K562 (cell line): ENCODE measurements around the gene KRTAP3-2. TPM values are rescaled to one million over a fixed set of nuclear protein-coding genes. Genes with fewer than 3 reads are reported as not detected.

Experiments used
- BRF2 ChIP-seq: IDR thresholded peaks from 3 replicates; pipeline ENCODE4 v1.6.1; 2011; ENCODE audit warnings: borderline replicate concordance, mild to moderate bottlenecking; ENCODE audit not compliant: insufficient read length, insufficient read depth
- CLOCK ChIP-seq: fragments of 250-450 bp; sonication (Bioruptor Pico); IDR thresholded peaks from 2 replicates; pipeline ENCODE4 v1.4.0; 2020; ENCODE audit warnings: mild to moderate bottlenecking, moderate library complexity, borderline replicate concordance
- GATA2 ChIP-seq: sonication (generic); formaldehyde crosslinking; IDR thresholded peaks from 2 replicates; pipeline ENCODE4 v1.4.0; 2020; ENCODE audit warnings: mild to moderate bottlenecking, missing genetic modification reagents
- MTA1 ChIP-seq: fragments of 450-650 bp; IDR thresholded peaks from 2 replicates; pipeline ENCODE4 v1.6.1; 2017; ENCODE audit warnings: borderline replicate concordance
- NR4A1 ChIP-seq, 2 experiments: fragments of 250-450 bp in 1 of 2; fragments of 450-650 bp in 1 of 2; sonication (Bioruptor Pico) in 1 of 2; IDR thresholded peaks; 2 replicates each; pipeline versions ENCODE4 v1.4.0 to v1.6.1; 2016 to 2020; ENCODE audit warnings: mild to moderate bottlenecking in 2 of 2, missing compliant biosample characterization in 1 of 2, missing genetic modification characterization in 1 of 2, moderate library complexity in 1 of 2
- PCBP1 ChIP-seq: fragments of 200-400 bp; formaldehyde crosslinking; IDR thresholded peaks from 2 replicates; pipeline ENCODE4 v1.6.1; 2018; ENCODE audit warnings: mild to moderate bottlenecking, low read depth, low read length; ENCODE audit not compliant: poor library complexity, severe bottlenecking
- POLR2A ChIP-seq: fragments of 450-650 bp; conservative IDR thresholded peaks from 2 replicates; pipeline ENCODE4 v1.6.1; 2016
- polyA plus RNA-seq, 8 experiments: library from polyadenylated mRNA; depleted of rRNA in 4 of 8; stranded (reverse) in 5 of 8; unstranded in 3 of 8; fragments of >200 nt; fragmentation: Nextera tagmentation in 2 of 8; fragmentation: Illumina TruSeq in 1 of 8; extraction: Ambion mirVana in 2 of 8; extraction: Trizol in 1 of 8; gene quantifications; 2 replicates each; pipeline versions ENCODE4 v1.2.1 to v1.2.3, GENCODE V29; 2011 to 2014; ENCODE audit warnings: inconsistent platforms in 1 of 8, missing spikeins in 1 of 8
- total RNA-seq, 7 experiments: library from RNA; depleted of rRNA in 6 of 7; stranded (reverse); fragments of >200 nt in 6 of 7; fragmentation: Illumina TruSeq in 2 of 7; extraction: Trizol in 2 of 7; gene quantifications; 2 replicates each; pipeline versions ENCODE4 v1.2.1 to v1.2.3, GENCODE V29; 2011 to 2021; ENCODE audit warnings: low replicate concordance in 1 of 7
- TF ChIP-seq, protein P1 (sequence below): fragments of 150-350 bp; conservative IDR thresholded peaks from 2 replicates; pipeline ENCODE4 v1.6.1; 2014; ENCODE audit warnings: low read length

The KRTAP3-2 gene
- total and polyA plus RNA-seq, 9 of the 15 experiments (the other 6 are each of a cell fraction or from before 2014, with no cell fraction given): not detected

DNA sequence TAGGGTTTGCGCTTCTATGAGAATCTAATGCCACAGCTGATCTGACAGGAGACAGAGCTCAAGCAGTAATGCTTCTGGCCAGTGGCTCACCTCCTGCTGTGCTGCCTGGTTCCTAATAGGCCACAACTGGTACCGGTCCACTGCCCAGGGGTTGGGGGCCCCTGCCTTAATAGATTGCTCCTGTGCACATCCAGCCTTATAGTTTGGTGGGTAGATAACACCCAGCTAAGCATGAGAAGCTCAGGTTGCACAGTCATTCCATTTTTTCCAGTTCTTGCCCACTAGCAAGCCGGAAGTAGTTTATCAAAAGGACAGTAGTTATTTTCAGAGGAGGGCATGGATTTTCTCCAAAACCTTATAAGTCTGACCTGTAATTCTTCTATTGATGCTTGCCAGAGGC, 19.7 kb upstream of the KRTAP3-2 start (continued):
- TF ChIP-seq, protein P1, sequence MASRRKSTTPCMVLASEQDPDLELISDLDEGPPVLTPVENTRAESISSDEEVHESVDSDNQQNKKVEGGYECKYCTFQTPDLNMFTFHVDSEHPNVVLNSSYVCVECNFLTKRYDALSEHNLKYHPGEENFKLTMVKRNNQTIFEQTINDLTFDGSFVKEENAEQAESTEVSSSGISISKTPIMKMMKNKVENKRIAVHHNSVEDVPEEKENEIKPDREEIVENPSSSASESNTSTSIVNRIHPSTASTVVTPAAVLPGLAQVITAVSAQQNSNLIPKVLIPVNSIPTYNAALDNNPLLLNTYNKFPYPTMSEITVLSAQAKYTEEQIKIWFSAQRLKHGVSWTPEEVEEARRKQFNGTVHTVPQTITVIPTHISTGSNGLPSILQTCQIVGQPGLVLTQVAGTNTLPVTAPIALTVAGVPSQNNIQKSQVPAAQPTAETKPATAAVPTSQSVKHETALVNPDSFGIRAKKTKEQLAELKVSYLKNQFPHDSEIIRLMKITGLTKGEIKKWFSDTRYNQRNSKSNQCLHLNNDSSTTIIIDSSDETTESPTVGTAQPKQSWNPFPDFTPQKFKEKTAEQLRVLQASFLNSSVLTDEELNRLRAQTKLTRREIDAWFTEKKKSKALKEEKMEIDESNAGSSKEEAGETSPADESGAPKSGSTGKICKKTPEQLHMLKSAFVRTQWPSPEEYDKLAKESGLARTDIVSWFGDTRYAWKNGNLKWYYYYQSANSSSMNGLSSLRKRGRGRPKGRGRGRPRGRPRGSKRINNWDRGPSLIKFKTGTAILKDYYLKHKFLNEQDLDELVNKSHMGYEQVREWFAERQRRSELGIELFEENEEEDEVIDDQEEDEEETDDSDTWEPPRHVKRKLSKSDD: no peak
- TF ChIP-seq CLOCK (CRISPR knock-in tag): no peak
- no peak for TF ChIP-seq PCBP1
- TF ChIP-seq BRF2: no peak
- no peak for TF ChIP-seq NR4A1 (CRISPR knock-in tag; IDR thresholded peaks at IDR 0.05)
- TF ChIP-seq NR4A1 (tag; IDR thresholded peaks at IDR 0.05): no peak
- TF ChIP-seq POLR2A: no peak
- TF ChIP-seq GATA2 (CRISPR knock-in tag): no peak
- no peak for TF ChIP-seq MTA1
